Mesenchymal stem cell (in vitro differentiated cells and primary cell): ENCODE data around the gene F3.

ENCODE experiments used
- DNase-seq: peaks from one replicate; pipeline ENCODE4 v3.0.0-alpha.2; 2013
- H2AFZ ChIP-seq: one replicate; pipeline ENCODE4 v1.6.1; 2013; ENCODE audit warnings: low read depth, mild to moderate bottlenecking, control low read depth, inconsistent platforms, low read length, moderate library complexity
- H2AK5ac ChIP-seq: 2 replicates; pipeline ENCODE4 v1.6.1; 2013; ENCODE audit warnings: low read length, moderate library complexity, mild to moderate bottlenecking, inconsistent platforms; ENCODE audit not compliant: severe bottlenecking
- H2BK120ac ChIP-seq: one replicate; pipeline ENCODE4 v1.6.1; 2013; ENCODE audit warnings: low read depth, mild to moderate bottlenecking, inconsistent platforms, low read length, moderate library complexity
- H2BK12ac ChIP-seq, 2 experiments: one replicate each; pipeline ENCODE4 v1.6.1; 2013; ENCODE audit warnings: inconsistent platforms in 2 of 2, low read length in 2 of 2, mild to moderate bottlenecking in 2 of 2, moderate library complexity in 2 of 2, control low read depth in 1 of 2
- H2BK15ac ChIP-seq: one replicate; pipeline ENCODE4 v1.6.1; 2013; ENCODE audit warnings: mild to moderate bottlenecking, low read depth, inconsistent platforms; ENCODE audit not compliant: poor library complexity, severe bottlenecking
- H2BK5ac ChIP-seq: 2 replicates; pipeline ENCODE4 v1.6.1; 2013; ENCODE audit warnings: low read depth, mild to moderate bottlenecking, low read length, control low read depth, inconsistent platforms; ENCODE audit not compliant: poor library complexity, severe bottlenecking
- H3K14ac ChIP-seq, 2 experiments: one replicate each; pipeline ENCODE4 v1.6.1; 2013; ENCODE audit warnings: inconsistent platforms in 2 of 2, low read length in 2 of 2, control low read depth in 1 of 2, mild to moderate bottlenecking in 1 of 2, moderate library complexity in 1 of 2
- H3K18ac ChIP-seq, 2 experiments: one replicate each; pipeline ENCODE4 v1.6.1; 2013; ENCODE audit warnings: inconsistent platforms in 2 of 2, low read length in 2 of 2, control low read depth in 1 of 2, low read depth in 1 of 2, mild to moderate bottlenecking in 1 of 2
- H3K23ac ChIP-seq, 2 experiments: one replicate each; pipeline ENCODE4 v1.6.1; 2013; ENCODE audit warnings: inconsistent platforms in 2 of 2, low read length in 2 of 2, mild to moderate bottlenecking in 2 of 2, moderate library complexity in 2 of 2, control low read depth in 1 of 2
- H3K27ac ChIP-seq: 2 replicates; pipeline ENCODE4 v1.5.1; 2013; ENCODE audit warnings: mild to moderate bottlenecking, moderate library complexity, low read length, control low read depth, inconsistent platforms; ENCODE audit not compliant: poor library complexity, severe bottlenecking
- H3K27me3 ChIP-seq, 2 experiments: 2 replicates each; pipeline versions ENCODE4 v1.6.1 to v1.7.0; 2013; ENCODE audit warnings: low read length in 2 of 2, mild to moderate bottlenecking in 2 of 2, moderate library complexity in 2 of 2, control low read depth in 1 of 2, inconsistent platforms in 1 of 2; ENCODE audit not compliant: control insufficient read depth in 1 of 2, insufficient read depth in 1 of 2
- H3K36me3 ChIP-seq, 2 experiments: 2 replicates each; pipeline versions ENCODE4 v1.6.1 to v1.7.0; 2013; ENCODE audit warnings: low read length in 2 of 2, control low read depth in 1 of 2, inconsistent platforms in 1 of 2, low read depth in 1 of 2, mild to moderate bottlenecking in 1 of 2; ENCODE audit not compliant: insufficient read depth in 2 of 2, control insufficient read depth in 1 of 2
- H3K4ac ChIP-seq, 2 experiments: one replicate each; pipeline ENCODE4 v1.6.1; 2013; ENCODE audit warnings: inconsistent platforms in 2 of 2, low read length in 2 of 2, mild to moderate bottlenecking in 2 of 2, moderate library complexity in 2 of 2, control low read depth in 1 of 2, low read depth in 1 of 2
- H3K4me1 ChIP-seq: 2 replicates; pipeline ENCODE4 v1.6.1; 2013; ENCODE audit warnings: low read depth, low read length, control low read depth; ENCODE audit not compliant: control insufficient read depth, insufficient read depth
- H3K4me2 ChIP-seq: 2 replicates; pipeline ENCODE4 v1.6.1; 2013; ENCODE audit warnings: low read length, mild to moderate bottlenecking, inconsistent platforms; ENCODE audit not compliant: poor library complexity, severe bottlenecking
- H3K4me3 ChIP-seq, 2 experiments: 2 replicates each; pipeline versions ENCODE4 v1.5.1 to v1.7.0; 2013; ENCODE audit warnings: low read length in 2 of 2, mild to moderate bottlenecking in 2 of 2, control low read depth in 1 of 2, low read depth in 1 of 2; ENCODE audit not compliant: insufficient read depth in 1 of 2
- H3K79me1 ChIP-seq: replicated peaks from 2 replicates; pipeline ENCODE4 v1.6.1; 2013; ENCODE audit warnings: mild to moderate bottlenecking, control low read depth, low read length, inconsistent platforms; ENCODE audit not compliant: poor library complexity, severe bottlenecking
- H3K9ac ChIP-seq: 2 replicates; pipeline ENCODE4 v1.7.0; 2013; ENCODE audit warnings: mild to moderate bottlenecking, low read length, moderate library complexity
- H3K9me3 ChIP-seq: 2 replicates; pipeline ENCODE4 v1.7.0; 2013; ENCODE audit warnings: mild to moderate bottlenecking, low read length; ENCODE audit not compliant: control insufficient read depth
- H4K8ac ChIP-seq: one replicate; pipeline ENCODE4 v1.6.1; 2013; ENCODE audit warnings: inconsistent platforms, mild to moderate bottlenecking, low read length, moderate library complexity
- H4K91ac ChIP-seq: one replicate; pipeline ENCODE4 v1.6.1; 2013; ENCODE audit warnings: mild to moderate bottlenecking, low read length, inconsistent platforms
- WGBS: methylation state at CpG from one replicate; pipeline ENCODE4 v1.1.7; 2013; ENCODE audit warnings: mixed read lengths; 5-methylcytosine and 5-hydroxymethylcytosine counted together

The F3 gene

GRCh38 chr1:94535879-94536278, 5.7 kb downstream of the F3 start:
- H4K8ac ChIP-seq: no peak overlapping the region
- H2BK5ac ChIP-seq: no peak overlapping the region
- no peak overlapping the region for H2BK12ac ChIP-seq
- H2BK15ac ChIP-seq: no peak overlapping the region
- H3K4me2 ChIP-seq: no peak overlapping the region
- no peak overlapping the region for H3K18ac ChIP-seq
- H3K23ac ChIP-seq: no peak overlapping the region
- no peaks in the 10 kb centered on the region for H3K9me3 ChIP-seq
- H3K9ac ChIP-seq: no peak overlapping the region
- peaks cover 16 to 38% of the 10 kb centered on the region in 2 experiments for H3K36me3 ChIP-seq
- peak; percentile 56 for DNase-seq
- 83% methylated on average over 9 of the region's 9 CpGs for WGBS
- H3K79me1 ChIP-seq: peaks cover 7% of the 10 kb centered on the region
- H2BK120ac ChIP-seq: no peak overlapping the region
- no peak overlapping the region for H2AK5ac ChIP-seq
- no peak overlapping the region for H3K4me3 ChIP-seq
- H3K4me1 ChIP-seq: peaks cover 10% of the 10 kb centered on the region
- no peak overlapping the region for H2AFZ ChIP-seq
- no peaks in the 10 kb centered on the region for H3K27me3 ChIP-seq
- no peak overlapping the region for H3K14ac ChIP-seq
- no peak overlapping the region for H3K27ac ChIP-seq
- H3K4ac ChIP-seq: no peak overlapping the region
- no peak overlapping the region for H4K91ac ChIP-seq

GRCh38 chr1:94535095-94535494, 6.5 kb downstream of the F3 start:
- DNase-seq: no peak

GRCh38 chr1:94532077-94532476, 9.5 kb downstream of the F3 start:
- Histone ChIP-seq H2BK120ac (no peak overlapping the region), H2BK15ac (no peak overlapping the region), H3K36me3 (peaks cover 14 to 48% of the 10 kb centered on the region in 2 experiments), H4K8ac (no peak overlapping the region), H3K23ac (no peak overlapping the region), H3K9ac (no peak overlapping the region), H2BK5ac (no peak overlapping the region), H3K9me3 (no peaks in the 10 kb centered on the region), H3K27ac (no peak overlapping the region), H4K91ac (no peak overlapping the region), H3K27me3 (no peaks in the 10 kb centered on the region), H3K4me3 (no peak overlapping the region), H3K4ac (no peak overlapping the region), H2BK12ac (no peak overlapping the region), H3K18ac (no peak overlapping the region), H2AFZ (no peak overlapping the region), H2AK5ac (no peak overlapping the region), H3K4me1 (no peaks in the 10 kb centered on the region), H3K4me2 (no peak overlapping the region), H3K79me1 (peaks cover 7% of the 10 kb centered on the region), H3K14ac (no peak overlapping the region)
- WGBS: 93% methylated on average over 2 of the region's 3 CpGs
- DNase-seq: no peak

More at GRCh38 chr1:94535095-94535494, 6.5 kb downstream of the F3 start:
- Histone ChIP-seq H3K4me1 (peaks cover 10% of the 10 kb centered on the region), H4K8ac (no peak overlapping the region), H3K9ac (no peak overlapping the region), H3K4me2 (no peak overlapping the region), H2BK5ac (no peak overlapping the region), H3K23ac (no peak overlapping the region), H2AK5ac (no peak overlapping the region), H2BK12ac (no peak overlapping the region), H3K18ac (no peak overlapping the region), H3K79me1 (peaks cover 7% of the 10 kb centered on the region), H2BK15ac (no peak overlapping the region), H3K36me3 (peaks cover 16 to 46% of the 10 kb centered on the region in 2 experiments), H2AFZ (no peak overlapping the region), H3K27me3 (no peaks in the 10 kb centered on the region), H3K9me3 (no peaks in the 10 kb centered on the region), H3K27ac (no peak overlapping the region), H4K91ac (no peak overlapping the region), H3K4me3 (no peak overlapping the region), H3K14ac (no peak overlapping the region), H3K4ac (no peak overlapping the region), H2BK120ac (no peak overlapping the region)
- WGBS: 92% methylated on average over 5 of the region's 5 CpGs

GRCh38 chr1:94531664-94532063, 9.9 kb downstream of the F3 start:
- Histone ChIP-seq H2BK12ac (no peak overlapping the region), H3K4ac (no peak overlapping the region), H2BK15ac (no peak overlapping the region), H3K23ac (no peak overlapping the region), H3K4me1 (no peaks in the 10 kb centered on the region), H2BK120ac (no peak overlapping the region), H2BK5ac (no peak overlapping the region), H3K4me3 (no peak overlapping the region), H3K27me3 (no peaks in the 10 kb centered on the region), H3K36me3 (peaks cover 14 to 48% of the 10 kb centered on the region in 2 experiments), H3K9me3 (no peaks in the 10 kb centered on the region), H3K14ac (peak overlapping the region in 1 of 2 experiments; percentile 75), H3K27ac (no peak overlapping the region), H3K79me1 (peaks cover 7% of the 10 kb centered on the region), H3K9ac (no peak overlapping the region), H2AFZ (no peak overlapping the region), H3K4me2 (no peak overlapping the region), H2AK5ac (no peak overlapping the region), H4K8ac (no peak overlapping the region), H3K18ac (no peak overlapping the region), H4K91ac (no peak overlapping the region)
- WGBS: 98% methylated on average over 6 of the region's 6 CpGs
- DNase-seq: no peak
